ENCODE data around the gene TPRG1L. TPM values are rescaled to one million over a fixed set of nuclear protein-coding genes. Genes with fewer than 3 reads are reported as not detected.
A peak's percentile ranks its signal among the peaks of the same experiment; 100 is the strongest.

The TPRG1L gene
- total RNA-seq, 1 donor from 2014 or later = 10.6 TPM

GRCh38 chr1:3630914-3631313, 6.1 kb downstream of the TPRG1L start:
- no peaks in the 10 kb centered on the region for H3K36me3 ChIP-seq
- H3F3A ChIP-seq (ENCODE audit: low read depth) = peaks cover 18% of the 10 kb centered on the region
- no peaks in the 10 kb centered on the region for H3K27me3 Mint-ChIP-seq (ENCODE audit: insufficient read depth, low read depth)
- H3K4me1 ChIP-seq = peaks cover 13% of the 10 kb centered on the region
- H3K9me3 ChIP-seq (ENCODE audit: low read depth) = no peaks in the 10 kb centered on the region
- H3K4me1 Mint-ChIP-seq = peaks cover under 1% of the 10 kb centered on the region
- H4K20me1 ChIP-seq (ENCODE audit: low read depth) = peaks cover 3% of the 10 kb centered on the region
- peaks cover 4% of the 10 kb centered on the region for H3K79me2 ChIP-seq (ENCODE audit: low read depth)
- TF ChIP-seq EZH2phosphoT487 (IDR thresholded peaks at IDR 0.05) (no peak), CTCF (IDR thresholded peaks at IDR 0.05) (no peak), EZH2 (IDR thresholded peaks at IDR 0.05) (no peak)
- H3K9ac ChIP-seq = no peak overlapping the region
- H3K4me2 ChIP-seq = peak overlapping the region; percentile 61
- H3K4me3 Mint-ChIP-seq = peak overlapping the region; percentile 24
- no peak overlapping the region for H3K4me3 ChIP-seq
- no peaks in the 10 kb centered on the region for H3K9me3 Mint-ChIP-seq
- peaks cover 10% of the 10 kb centered on the region for H3K36me3 Mint-ChIP-seq
- H2AFZ ChIP-seq (replicated peaks) = no peak overlapping the region
- no peak overlapping the region for H3K27ac Mint-ChIP-seq
- H3K27ac ChIP-seq = peak overlapping the region; percentile 1
- H3K27me3 ChIP-seq = no peaks in the 10 kb centered on the region
- DNase-seq (ENCODE audit: low spot score) = no peak

GRCh38 chr1:3631320-3632260, 6.8 kb downstream of the TPRG1L start:
- peak overlapping the region; percentile 30 for H3K9ac ChIP-seq
- peak; percentile 73 for DNase-seq (ENCODE audit: low spot score)
- peak overlapping the region; percentile 61 for H3K4me2 ChIP-seq
- no peak overlapping the region for H3K4me3 ChIP-seq
- no peak overlapping the region for H3K4me3 Mint-ChIP-seq
- peak overlapping the region; percentile 1 for H3K27ac ChIP-seq
- H4K20me1 ChIP-seq (ENCODE audit: low read depth) = no peaks in the 10 kb centered on the region
- H3K4me1 Mint-ChIP-seq = no peaks in the 10 kb centered on the region
- H3K9me3 ChIP-seq (ENCODE audit: low read depth) = no peaks in the 10 kb centered on the region
- no peaks in the 10 kb centered on the region for H3K27me3 Mint-ChIP-seq (ENCODE audit: insufficient read depth, low read depth)
- no peaks in the 10 kb centered on the region for H3K79me2 ChIP-seq (ENCODE audit: low read depth)
- H3K36me3 ChIP-seq = no peaks in the 10 kb centered on the region
- no peaks in the 10 kb centered on the region for H3K27me3 ChIP-seq
- peaks cover 18% of the 10 kb centered on the region for H3F3A ChIP-seq (ENCODE audit: low read depth)
- H3K27ac Mint-ChIP-seq = no peak overlapping the region
- no peak overlapping the region for H2AFZ ChIP-seq (replicated peaks)
- H3K4me1 ChIP-seq = peaks cover 11% of the 10 kb centered on the region
- peaks cover 8% of the 10 kb centered on the region for H3K36me3 Mint-ChIP-seq
- no peaks in the 10 kb centered on the region for H3K9me3 Mint-ChIP-seq
- no peak for TF ChIP-seq EZH2 (IDR thresholded peaks at IDR 0.05)

GRCh38 chr1:3632298-3632697, 7.5 kb downstream of the TPRG1L start:
- Mint-ChIP-seq H3K9me3 (no peaks in the 10 kb centered on the region), H3K27me3 (ENCODE audit: insufficient read depth, low read depth) (no peaks in the 10 kb centered on the region), H3K36me3 (peaks cover 13% of the 10 kb centered on the region), H3K4me1 (no peaks in the 10 kb centered on the region), H3K27ac (no peak overlapping the region), H3K4me3 (no peak overlapping the region)
- no peak for DNase-seq (ENCODE audit: low spot score)
- H3K79me2 ChIP-seq (ENCODE audit: low read depth) = no peaks in the 10 kb centered on the region
- H3K4me3 ChIP-seq = no peak overlapping the region
- no peaks in the 10 kb centered on the region for H4K20me1 ChIP-seq (ENCODE audit: low read depth)
- no peak overlapping the region for H3K27ac ChIP-seq
- peaks cover 11% of the 10 kb centered on the region for H3K4me1 ChIP-seq
- peak overlapping the region; percentile 61 for H3K4me2 ChIP-seq
- H2AFZ ChIP-seq (replicated peaks) = no peak overlapping the region
- H3K36me3 ChIP-seq = no peaks in the 10 kb centered on the region
- peak overlapping the region; percentile 30 for H3K9ac ChIP-seq
- H3F3A ChIP-seq (ENCODE audit: low read depth) = peaks cover 18% of the 10 kb centered on the region
- no peaks in the 10 kb centered on the region for H3K9me3 ChIP-seq (ENCODE audit: low read depth)
- TF ChIP-seq EZH2 (IDR thresholded peaks at IDR 0.05) (no peak), CTCF (IDR thresholded peaks at IDR 0.05) (no peak), EZH2phosphoT487 (IDR thresholded peaks at IDR 0.05) (no peak)
- no peaks in the 10 kb centered on the region for H3K27me3 ChIP-seq

Measured in neural progenitor cell (in vitro differentiated cells).